IMR-90 (cell line): ENCODE data around the gene CAMTA2. TPM values are rescaled to one million over a fixed set of nuclear protein-coding genes. Genes with fewer than 3 reads are reported as not detected.
A peak's percentile ranks its signal among the peaks of the same experiment; 100 is the strongest.

Source experiments
- ATAC-seq: fragments of 200-7000 bp; cut with Tn5 transposase; 2 replicates; pipeline ENCODE4 v1.9.1; 2020; ENCODE audit warnings: low read depth, mild to moderate bottlenecking, moderate library complexity
- BruUV-seq: library from RNA; stranded (reverse); fragments of 400-500 nt; replicated peaks from 2 replicates; lab custom pipeline; 2021; lab: Mats Ljungman, UMichigan
- CTCF ChIA-PET: fragments of 300-600 bp; formaldehyde crosslinking; extraction: SDS; loops from one replicate; lab custom pipeline; 2021; ENCODE audit warnings: antibody characterized with exemption; lab: Yijun Ruan, JAX
- POLR2A ChIA-PET: fragments of 300-600 bp; sonication (Branson Sonifier 250); formaldehyde crosslinking; loops from one replicate; lab custom pipeline; 2022; ENCODE audit warnings: antibody characterized with exemption; ENCODE audit not compliant: unreplicated experiment; lab: Charles Lee
- DNase-seq: peaks from one replicate; pipeline ENCODE4 v3.0.0; 2013
- H2AFZ ChIP-seq: replicated peaks from 2 replicates; pipeline ENCODE3; 2013; ENCODE audit warnings: low read length, mild to moderate bottlenecking; ENCODE audit not compliant: poor library complexity
- H2AK5ac ChIP-seq: 2 replicates; pipeline ENCODE4 v1.6.1; 2013; ENCODE audit warnings: low read depth, low read length, inconsistent platforms
- H2AK9ac ChIP-seq: replicated peaks from 2 replicates; pipeline ENCODE3; 2013; ENCODE audit warnings: mild to moderate bottlenecking, low read depth, low read length, moderate library complexity; ENCODE audit not compliant: poor library complexity
- H2BK120ac ChIP-seq: 2 replicates; pipeline ENCODE4 v1.6.1; 2013; ENCODE audit warnings: low read depth, low read length, inconsistent platforms
- H2BK15ac ChIP-seq: 3 replicates; pipeline ENCODE4 v1.6.1; 2013; ENCODE audit warnings: low read depth, low read length, inconsistent platforms
- H2BK20ac ChIP-seq: 2 replicates; pipeline ENCODE4 v1.6.1; 2013; ENCODE audit warnings: low read depth, mild to moderate bottlenecking, inconsistent platforms, low read length, moderate library complexity
- H2BK5ac ChIP-seq: 2 replicates; pipeline ENCODE4 v1.6.1; 2013; ENCODE audit warnings: mild to moderate bottlenecking, low read depth, low read length, inconsistent platforms; ENCODE audit not compliant: poor library complexity, severe bottlenecking
- H3K14ac ChIP-seq: replicated peaks from 2 replicates; pipeline ENCODE4 v1.6.1; 2013; ENCODE audit warnings: low read depth, low read length, inconsistent platforms
- H3K18ac ChIP-seq: 2 replicates; pipeline ENCODE4 v1.6.1; 2013; ENCODE audit warnings: low read depth, low read length, control low read depth
- H3K23ac ChIP-seq: 2 replicates; pipeline ENCODE4 v1.6.1; 2013; ENCODE audit warnings: low read depth, low read length, inconsistent platforms
- H3K27ac ChIP-seq: 2 replicates; pipeline ENCODE4 v1.5.1; 2013; ENCODE audit warnings: mild to moderate bottlenecking, control low read depth, low read length; ENCODE audit not compliant: insufficient read depth
- H3K27me3 ChIP-seq: 2 replicates; pipeline ENCODE4 v1.6.1; 2013; ENCODE audit warnings: low read length; ENCODE audit not compliant: control insufficient read depth, insufficient read depth
- H3K36me3 ChIP-seq: 2 replicates; pipeline ENCODE4 v1.6.1; 2013; ENCODE audit warnings: low read length, mixed read lengths; ENCODE audit not compliant: control insufficient read depth, insufficient read depth
- H3K4ac ChIP-seq: 2 replicates; pipeline ENCODE4 v1.6.1; 2013; ENCODE audit warnings: low read depth, low read length, inconsistent platforms
- H3K4me1 ChIP-seq: 2 replicates; pipeline ENCODE4 v1.6.1; 2013; ENCODE audit warnings: low read length, mixed read lengths; ENCODE audit not compliant: control insufficient read depth, insufficient read depth
- H3K4me2 ChIP-seq: 2 replicates; pipeline ENCODE4 v1.6.1; 2013; ENCODE audit warnings: low read depth, mild to moderate bottlenecking, control low read depth, low read length, moderate library complexity
- H3K4me3 ChIP-seq: 2 replicates; pipeline ENCODE4 v1.5.1; 2013; ENCODE audit warnings: low read depth, mild to moderate bottlenecking, control low read depth, low read length, moderate library complexity; ENCODE audit not compliant: insufficient read depth
- H3K56ac ChIP-seq: 2 replicates; pipeline ENCODE4 v1.6.1; 2013; ENCODE audit warnings: low read length, inconsistent platforms; ENCODE audit not compliant: insufficient read depth; ENCODE audit errors: extremely low read depth
- H3K79me1 ChIP-seq, 2 experiments: 2 replicates each; pipeline ENCODE4 v1.6.1; 2013; ENCODE audit warnings: low read length in 2 of 2, inconsistent platforms in 1 of 2, low read depth in 1 of 2
- H3K9ac ChIP-seq: 2 replicates; pipeline ENCODE4 v1.6.1; 2013; ENCODE audit warnings: low read depth, low read length, control low read depth
- H3K9me1 ChIP-seq: 2 replicates; pipeline ENCODE4 v1.6.1; 2013; ENCODE audit warnings: low read length, inconsistent platforms; ENCODE audit not compliant: insufficient read depth
- H3K9me3 ChIP-seq: 2 replicates; pipeline ENCODE4 v1.6.1; 2013; ENCODE audit warnings: low read length; ENCODE audit not compliant: control insufficient read depth, insufficient read depth
- H4K20me1 ChIP-seq: 2 replicates; pipeline ENCODE4 v1.6.1; 2013; ENCODE audit warnings: low read length, inconsistent platforms; ENCODE audit not compliant: insufficient read depth
- H4K5ac ChIP-seq: 2 replicates; pipeline ENCODE4 v1.6.1; 2013; ENCODE audit warnings: mild to moderate bottlenecking, low read depth, low read length, control low read depth
- H4K8ac ChIP-seq, 2 experiments: 2 replicates each; pipeline ENCODE4 v1.6.1; 2013; ENCODE audit warnings: low read depth in 2 of 2, low read length in 2 of 2, control low read depth in 1 of 2, inconsistent platforms in 1 of 2
- H4K91ac ChIP-seq: 2 replicates; pipeline ENCODE4 v1.6.1; 2013; ENCODE audit warnings: low read depth, low read length, inconsistent platforms; ENCODE audit not compliant: insufficient read depth
- BHLHE40 ChIP-seq: fragments of 150-350 bp; IDR thresholded peaks from 2 replicates; pipeline ENCODE4 v1.6.1; 2016; ENCODE audit warnings: mild to moderate bottlenecking, low read depth, low read length
- CEBPB ChIP-seq: IDR thresholded peaks from 2 replicates; pipeline ENCODE4 v1.6.1; 2012; ENCODE audit warnings: low read depth, low read length, improper control_type of control experiment
- CHD1 ChIP-seq: IDR thresholded peaks from 2 replicates; pipeline ENCODE4 v1.6.1; 2012; ENCODE audit warnings: low read depth, low read length, improper control_type of control experiment
- CTCF ChIP-seq: conservative IDR thresholded peaks from 2 replicates; pipeline ENCODE4 v1.5.1; 2012; ENCODE audit warnings: mild to moderate bottlenecking, low read depth, low read length, improper control_type of control experiment
- ELK1 ChIP-seq: fragments of 150-350 bp; IDR thresholded peaks from 2 replicates; pipeline ENCODE4 v1.6.1; 2016; ENCODE audit warnings: low read depth, mild to moderate bottlenecking, low read length, moderate library complexity, borderline replicate concordance
- FOS ChIP-seq: fragments of 150-350 bp; IDR thresholded peaks from 2 replicates; pipeline ENCODE4 v1.6.1; 2016; ENCODE audit warnings: low read depth, low read length
- MAFK ChIP-seq: IDR thresholded peaks from 2 replicates; pipeline ENCODE4 v1.6.1; 2012; ENCODE audit warnings: low read depth, low read length, improper control_type of control experiment
- MAZ ChIP-seq: IDR thresholded peaks from 2 replicates; pipeline ENCODE4 v1.6.1; 2012; ENCODE audit warnings: low read depth, mild to moderate bottlenecking, low read length, improper control_type of control experiment, moderate library complexity, borderline replicate concordance
- NFE2L2 ChIP-seq: fragments of 150-350 bp; IDR thresholded peaks from 2 replicates; pipeline ENCODE4 v1.6.1; 2016; ENCODE audit warnings: low read depth, mild to moderate bottlenecking, low read length
- RAD21 ChIP-seq: IDR thresholded peaks from 2 replicates; pipeline ENCODE4 v1.6.1; 2012; ENCODE audit warnings: low read length, improper control_type of control experiment
- RCOR1 ChIP-seq: IDR thresholded peaks from 2 replicates; pipeline ENCODE4 v1.6.1; 2012; ENCODE audit warnings: mild to moderate bottlenecking, low read length, improper control_type of control experiment; ENCODE audit not compliant: insufficient replicate concordance
- RFX5 ChIP-seq: IDR thresholded peaks from 2 replicates; pipeline ENCODE4 v1.8.0; 2012; ENCODE audit warnings: low read depth, mild to moderate bottlenecking, low read length, moderate library complexity
- SMC3 ChIP-seq: fragments of 150-350 bp; IDR thresholded peaks from 2 replicates; pipeline ENCODE4 v1.6.1; 2016; ENCODE audit warnings: low read depth, mild to moderate bottlenecking, antibody characterized with exemption, low read length, moderate library complexity
- USF2 ChIP-seq: fragments of 150-350 bp; IDR thresholded peaks from 2 replicates; pipeline ENCODE4 v1.6.1; 2017; ENCODE audit warnings: mild to moderate bottlenecking, antibody characterized with exemption, low read length, low read depth
- WGBS, 2 experiments: methylation state at CpG; one replicate each; pipeline versions ENCODE4 v1.1.5 to v1.1.7; 2013; ENCODE audit warnings: missing lambda C conversion rate in 2 of 2; ENCODE audit not compliant: insufficient read length in 1 of 2; ENCODE audit errors: extremely low coverage in 2 of 2; 5-methylcytosine and 5-hydroxymethylcytosine counted together
- dilution Hi-C: fragments of 300-500 bp; cut with HindIII; formaldehyde crosslinking; loops from one replicate; pipeline ENCODE4 v1.14.3; 2018; ENCODE audit warnings: low sequenced_read_pairs; ENCODE audit not compliant: unreplicated experiment
- in situ Hi-C: fragments of 300-500 bp; cut with MboI; formaldehyde crosslinking; loops from 3 replicates; pipeline ENCODE4 v1.14.3; 2019; ENCODE audit warnings: low sequenced_read_pairs, inconsistent platforms, mixed read lengths
- intact Hi-C: fragments of 100-400 bp; cut with micrococcal nuclease; formaldehyde crosslinking; loops from 2 replicates; pipeline ENCODE4 v1.10.0; 2022
- polyA plus RNA-seq, 3 experiments: library from polyadenylated mRNA; depleted of rRNA; stranded (reverse); fragments of >200 nt; gene quantifications; 2 replicates each; pipeline ENCODE4 v1.2.3, GENCODE V29; 2012; ENCODE audit warnings: low replicate concordance in 1 of 3
- total RNA-seq: library from RNA; depleted of rRNA; stranded (reverse); fragments of >200 nt; gene quantifications from 2 replicates; pipeline ENCODE4 v1.2.3, GENCODE V29; 2012

CAMTA2 gene
- total and polyA plus RNA-seq, 2 of the 4 experiments (the other 2 are of a cell fraction), result 1.4 to 54.7 TPM

- H3K56ac ChIP-seq, result no peak overlapping the region
- POLR2A ChIA-PET, result no interaction called here
- H4K5ac ChIP-seq, result peak overlapping the region; percentile 61
- in situ Hi-C loops, result no loop called here
- H3K4me3 ChIP-seq, result peak overlapping the region; percentile 38
- no peak overlapping the region for H4K91ac ChIP-seq
- peak overlapping the region; percentile 60 for H3K9ac ChIP-seq
- H3K23ac ChIP-seq, result peak overlapping the region; percentile 89; the same call in 1 of the 2 replicates
- peak; percentile 73 for DNase-seq
- BruUV-seq, result no TSS peak
- H3K36me3 ChIP-seq, result no peaks in the 10 kb centered on the region
- H3K18ac ChIP-seq, result peak overlapping the region; percentile 6; the same call in 1 of the 2 replicates
- intact Hi-C loops, result loop anchor here (1.0 kb wide), 1 partner anchor 31 kb away; no protein-coding TSS in a partner anchor
- no peaks in the 10 kb centered on the region for H3K79me1 ChIP-seq
- H2BK15ac ChIP-seq, result no peak overlapping the region
- no peaks in the 10 kb centered on the region for H3K4me1 ChIP-seq
- dilution Hi-C loops, result no loop called here
- H2BK20ac ChIP-seq, result no peak overlapping the region
- peak overlapping the region; percentile 85 for H3K4me2 ChIP-seq
- H2BK120ac ChIP-seq, result 0 out of 2 replicates have a peak overlapping the region, but pooled peaks have one; percentile 45
- H3K27ac ChIP-seq, result no peak overlapping the region
- WGBS, 2 experiments, result 25% methylated on average over 2 of the region's 48 CpGs; no CpG with 5 or more reads in 1 of the 2 experiments
- no peak overlapping the region for H2BK5ac ChIP-seq
- H3K4ac ChIP-seq, result peak overlapping the region; percentile 79
- no peak overlapping the region for H2AK5ac ChIP-seq
- H3K14ac ChIP-seq, result peak overlapping the region; percentile 57; the same call in 1 of the 2 replicates
- H2AFZ ChIP-seq, result peak overlapping the region; percentile 94
- CTCF ChIA-PET, result interaction anchor here (1.4 kb wide), 1 partner anchor 31 kb away, joined by 10 read pairs; no protein-coding TSS in a partner anchor
- peaks cover 8% of the 10 kb centered on the region for H3K27me3 ChIP-seq
- ATAC-seq, result peak; percentile 86
- no peaks in the 10 kb centered on the region for H4K20me1 ChIP-seq
- H3K9me3 ChIP-seq, result no peaks in the 10 kb centered on the region
- H3K9me1 ChIP-seq, result no peaks in the 10 kb centered on the region; the same call in 1 of the 2 replicates
- H2AK9ac ChIP-seq, result peak overlapping the region; percentile 15
- peak overlapping the region; percentile 77; a peak in 3 of 4 replicates for H4K8ac ChIP-seq
- TF ChIP-seq SMC3, result peak; percentile 67
- TF ChIP-seq MAFK, result no peak
- no peak for TF ChIP-seq RCOR1
- TF ChIP-seq CTCF, result peak; percentile 73
- no peak for TF ChIP-seq BHLHE40
- TF ChIP-seq RAD21, result peak; percentile 54
- peak; percentile 32; the same call in 1 of the 2 replicates for TF ChIP-seq MAZ
- no peak for TF ChIP-seq CHD1
- TF ChIP-seq USF2, result no peak
- TF ChIP-seq ELK1, result no peak
- TF ChIP-seq RFX5, result no peak
- no peak for TF ChIP-seq CEBPB
- no peak for TF ChIP-seq FOS
- no peak for TF ChIP-seq NFE2L2
These were observed 44.0 kb upstream of the CAMTA2 start for GRCh38 chr17:5031365-5032082.
